Uterus (tissue), 2 donors: ENCODE results near the gene THAP10.

Experiments used
- POLR2A ChIP-seq, 2 donors: fragments of 450-650 bp; IDR thresholded peaks; one replicate each; pipeline ENCODE4 v1.6.1; 2016; ENCODE audit warnings: antibody characterized with exemption in 2 of 2, mild to moderate bottlenecking in 1 of 2, moderate library complexity in 1 of 2
- TF ChIP-seq, protein P1 (sequence below), 4 experiments: fragments of 200-600 bp in 2 of 4; fragments of 450-650 bp in 2 of 4; sonication (generic) in 2 of 4; IDR thresholded peaks; one replicate each; pipeline ENCODE4 v1.5.1; 2016 to 2019; ENCODE audit warnings: antibody characterized with exemption in 4 of 4, mild to moderate bottlenecking in 2 of 4, moderate library complexity in 1 of 4

DNA sequence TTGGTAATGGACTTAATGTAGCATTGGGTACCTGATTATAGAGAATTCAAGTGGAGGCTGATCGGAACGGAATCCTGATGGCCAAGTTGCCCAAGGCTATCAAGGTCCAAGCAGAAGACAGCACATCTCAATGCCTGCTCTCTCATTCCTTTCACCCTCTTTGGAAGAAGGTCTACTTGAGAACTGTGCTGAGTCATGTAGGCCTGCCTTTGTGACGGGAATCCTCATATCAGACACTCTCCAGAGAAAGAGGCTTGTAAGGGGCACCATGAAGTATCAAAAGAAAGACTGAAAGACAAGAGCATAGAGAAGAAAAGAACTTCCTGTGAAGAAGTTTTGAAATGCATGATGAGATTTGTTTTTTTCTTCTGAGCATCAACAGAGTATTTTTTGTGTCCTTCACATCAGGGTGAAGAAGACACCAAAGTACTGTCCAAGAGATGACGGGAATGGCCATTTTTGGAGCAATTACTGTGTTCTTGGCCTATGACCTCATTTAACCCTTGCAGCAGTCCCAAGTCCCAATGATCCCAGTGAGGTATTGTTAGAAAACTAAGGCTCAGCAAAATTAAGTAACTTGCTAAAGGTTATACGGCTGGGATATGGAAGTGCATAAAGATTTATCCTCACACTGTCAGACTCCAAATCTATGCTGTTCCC lies 25.1 kb downstream of the THAP10 start:
- no peak for TF ChIP-seq POLR2A (IDR thresholded peaks at IDR 0.05)
- TF ChIP-seq, protein P1, sequence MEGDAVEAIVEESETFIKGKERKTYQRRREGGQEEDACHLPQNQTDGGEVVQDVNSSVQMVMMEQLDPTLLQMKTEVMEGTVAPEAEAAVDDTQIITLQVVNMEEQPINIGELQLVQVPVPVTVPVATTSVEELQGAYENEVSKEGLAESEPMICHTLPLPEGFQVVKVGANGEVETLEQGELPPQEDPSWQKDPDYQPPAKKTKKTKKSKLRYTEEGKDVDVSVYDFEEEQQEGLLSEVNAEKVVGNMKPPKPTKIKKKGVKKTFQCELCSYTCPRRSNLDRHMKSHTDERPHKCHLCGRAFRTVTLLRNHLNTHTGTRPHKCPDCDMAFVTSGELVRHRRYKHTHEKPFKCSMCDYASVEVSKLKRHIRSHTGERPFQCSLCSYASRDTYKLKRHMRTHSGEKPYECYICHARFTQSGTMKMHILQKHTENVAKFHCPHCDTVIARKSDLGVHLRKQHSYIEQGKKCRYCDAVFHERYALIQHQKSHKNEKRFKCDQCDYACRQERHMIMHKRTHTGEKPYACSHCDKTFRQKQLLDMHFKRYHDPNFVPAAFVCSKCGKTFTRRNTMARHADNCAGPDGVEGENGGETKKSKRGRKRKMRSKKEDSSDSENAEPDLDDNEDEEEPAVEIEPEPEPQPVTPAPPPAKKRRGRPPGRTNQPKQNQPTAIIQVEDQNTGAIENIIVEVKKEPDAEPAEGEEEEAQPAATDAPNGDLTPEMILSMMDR (IDR thresholded peaks at IDR 0.05): no peak
